ENCODE measurements around the gene GPRC5A.

GPRC5A gene

GRCh38 chr12:12915656-12916055, 24.3 kb downstream of the GPRC5A start:
- Mint-ChIP-seq H3K4me3 (no peak overlapping the region), H3K9me3 (no peaks in the 10 kb centered on the region), H3K4me1 (ENCODE audit: low read depth) (peaks cover 6% of the 10 kb centered on the region), H3K27me3 (ENCODE audit: low read depth) (peaks cover 12% of the 10 kb centered on the region), H3K27ac (no peak overlapping the region), H3K36me3 (ENCODE audit: low read depth) (no peaks in the 10 kb centered on the region)

GRCh38 chr12:12916135-12916944, 25.0 kb downstream of the GPRC5A start:
- H3K9me3 Mint-ChIP-seq, result no peaks in the 10 kb centered on the region
- no peaks in the 10 kb centered on the region for H3K36me3 Mint-ChIP-seq (ENCODE audit: low read depth)
- H3K27me3 Mint-ChIP-seq (ENCODE audit: low read depth), result peaks cover 12% of the 10 kb centered on the region
- H3K4me3 Mint-ChIP-seq, result no peak overlapping the region
- no peak overlapping the region for H3K27ac Mint-ChIP-seq
- peaks cover 6% of the 10 kb centered on the region for H3K4me1 Mint-ChIP-seq (ENCODE audit: low read depth)

GRCh38 chr12:12917517-12917916, 26.2 kb downstream of the GPRC5A start:
- Mint-ChIP-seq H3K4me3 (no peak overlapping the region), H3K9me3 (no peaks in the 10 kb centered on the region), H3K36me3 (ENCODE audit: low read depth) (no peaks in the 10 kb centered on the region), H3K4me1 (ENCODE audit: low read depth) (peaks cover 6% of the 10 kb centered on the region), H3K27ac (no peak overlapping the region), H3K27me3 (ENCODE audit: low read depth) (peaks cover 12% of the 10 kb centered on the region)

GRCh38 chr12:12918781-12919389, 27.5 kb downstream of the GPRC5A start:
- peaks cover 6% of the 10 kb centered on the region for H3K4me1 Mint-ChIP-seq (ENCODE audit: low read depth)
- no peak overlapping the region for H3K27ac Mint-ChIP-seq
- no peak overlapping the region for H3K4me3 Mint-ChIP-seq
- H3K36me3 Mint-ChIP-seq (ENCODE audit: low read depth), result no peaks in the 10 kb centered on the region
- H3K9me3 Mint-ChIP-seq, result no peaks in the 10 kb centered on the region
- H3K27me3 Mint-ChIP-seq (ENCODE audit: low read depth), result peaks cover 12% of the 10 kb centered on the region

- no peaks in the 10 kb centered on the region for H3K36me3 Mint-ChIP-seq (ENCODE audit: low read depth)
- peaks cover 12% of the 10 kb centered on the region for H3K27me3 Mint-ChIP-seq (ENCODE audit: low read depth)
- peaks cover 6% of the 10 kb centered on the region for H3K4me1 Mint-ChIP-seq (ENCODE audit: low read depth)
- no peak overlapping the region for H3K4me3 Mint-ChIP-seq
- no peak overlapping the region for H3K27ac Mint-ChIP-seq
- no peaks in the 10 kb centered on the region for H3K9me3 Mint-ChIP-seq
These were observed 28.5 kb downstream of the GPRC5A start for GRCh38 chr12:12919666-12920435.

GRCh38 chr12:12922191-12922616, 30.8 kb downstream of the GPRC5A start:
- Mint-ChIP-seq H3K27me3 (ENCODE audit: low read depth) (peaks cover 5% of the 10 kb centered on the region), H3K4me3 (no peak overlapping the region), H3K36me3 (ENCODE audit: low read depth) (no peaks in the 10 kb centered on the region), H3K9me3 (no peaks in the 10 kb centered on the region), H3K4me1 (ENCODE audit: low read depth) (no peaks in the 10 kb centered on the region), H3K27ac (no peak overlapping the region)

- Mint-ChIP-seq H3K9me3 (no peaks in the 10 kb centered on the region), H3K27me3 (ENCODE audit: low read depth) (peaks cover 5% of the 10 kb centered on the region), H3K36me3 (ENCODE audit: low read depth) (no peaks in the 10 kb centered on the region), H3K27ac (no peak overlapping the region), H3K4me3 (no peak overlapping the region), H3K4me1 (ENCODE audit: low read depth) (no peaks in the 10 kb centered on the region)
These were observed 31.6 kb downstream of the GPRC5A start for GRCh38 chr12:12922978-12923377.

- Mint-ChIP-seq H3K4me1 (ENCODE audit: low read depth) (no peaks in the 10 kb centered on the region), H3K27me3 (ENCODE audit: low read depth) (peaks cover 5% of the 10 kb centered on the region), H3K4me3 (no peak overlapping the region), H3K36me3 (ENCODE audit: low read depth) (no peaks in the 10 kb centered on the region), H3K27ac (no peak overlapping the region), H3K9me3 (no peaks in the 10 kb centered on the region)
These were observed 32.8 kb downstream of the GPRC5A start for GRCh38 chr12:12924169-12924568.

GRCh38 chr12:12925388-12925787, 34.0 kb downstream of the GPRC5A start:
- no peaks in the 10 kb centered on the region for H3K4me1 Mint-ChIP-seq (ENCODE audit: low read depth)

GRCh38 chr12:12926571-12927071, 35.3 kb downstream of the GPRC5A start:
- Mint-ChIP-seq H3K27ac (no peak overlapping the region), H3K27me3 (ENCODE audit: low read depth) (peaks cover 8% of the 10 kb centered on the region), H3K4me3 (no peak overlapping the region), H3K36me3 (ENCODE audit: low read depth) (no peaks in the 10 kb centered on the region), H3K4me1 (ENCODE audit: low read depth) (no peaks in the 10 kb centered on the region), H3K9me3 (no peaks in the 10 kb centered on the region)

More at GRCh38 chr12:12925388-12925787, 34.0 kb downstream of the GPRC5A start:
- H3K36me3 Mint-ChIP-seq (ENCODE audit: low read depth), result no peaks in the 10 kb centered on the region
- peaks cover 5% of the 10 kb centered on the region for H3K27me3 Mint-ChIP-seq (ENCODE audit: low read depth)
- H3K4me3 Mint-ChIP-seq, result no peak overlapping the region
- H3K27ac Mint-ChIP-seq, result no peak overlapping the region
- H3K9me3 Mint-ChIP-seq, result no peaks in the 10 kb centered on the region

- Mint-ChIP-seq H3K4me3 (peak overlapping the region; percentile 42), H3K4me1 (ENCODE audit: low read depth) (no peaks in the 10 kb centered on the region), H3K9me3 (no peaks in the 10 kb centered on the region), H3K27me3 (ENCODE audit: low read depth) (peaks cover 8% of the 10 kb centered on the region), H3K36me3 (ENCODE audit: low read depth) (no peaks in the 10 kb centered on the region), H3K27ac (no peak overlapping the region)
These were observed 36.1 kb downstream of the GPRC5A start for GRCh38 chr12:12927211-12928079.

- Mint-ChIP-seq H3K4me3 (no peak overlapping the region), H3K27me3 (ENCODE audit: low read depth) (peaks cover 8% of the 10 kb centered on the region), H3K36me3 (ENCODE audit: low read depth) (no peaks in the 10 kb centered on the region), H3K4me1 (ENCODE audit: low read depth) (no peaks in the 10 kb centered on the region), H3K9me3 (no peaks in the 10 kb centered on the region), H3K27ac (no peak overlapping the region)
These were observed 38.3 kb downstream of the GPRC5A start for GRCh38 chr12:12929696-12930095.

- Mint-ChIP-seq H3K36me3 (ENCODE audit: low read depth) (no peaks in the 10 kb centered on the region), H3K4me3 (no peak overlapping the region), H3K9me3 (no peaks in the 10 kb centered on the region), H3K27ac (no peak overlapping the region), H3K27me3 (ENCODE audit: low read depth) (peaks cover 3% of the 10 kb centered on the region), H3K4me1 (ENCODE audit: low read depth) (no peaks in the 10 kb centered on the region)
These were observed 39.4 kb downstream of the GPRC5A start for GRCh38 chr12:12930633-12931219.
